ENCODE results near the gene CSF1R. TPM values are rescaled to one million over a fixed set of nuclear protein-coding genes. Genes with fewer than 3 reads are reported as not detected.

The CSF1R gene
- total RNA-seq, 1 donor from 2014 or later: 0.65 TPM

DNA sequence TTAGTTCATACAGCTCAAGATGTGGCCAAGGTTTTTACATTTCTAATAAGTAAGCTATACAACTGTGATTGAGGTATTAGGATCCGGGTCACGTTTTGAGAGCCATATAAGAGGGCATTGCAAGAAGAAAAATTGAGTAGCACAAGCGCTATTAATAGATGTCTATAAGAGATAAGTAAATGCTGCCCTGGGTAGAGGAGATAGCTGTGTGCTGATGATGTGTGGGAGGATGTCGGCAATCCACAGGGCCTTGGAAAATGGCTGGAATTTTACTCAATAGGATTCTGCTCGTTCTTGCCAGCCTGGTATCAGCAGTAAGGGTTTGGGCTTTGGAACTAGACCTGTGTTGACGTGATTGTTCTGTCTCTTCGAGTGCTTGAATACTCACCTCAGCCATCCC, 41.6 kb downstream of the CSF1R start:
- Mint-ChIP-seq H3K4me1 (ENCODE audit: low read depth) (peaks cover 40% of the 10 kb centered on the region), H3K27me3 (ENCODE audit: low read depth) (no peaks in the 10 kb centered on the region), H3K9me3 (ENCODE audit: low read depth) (no peaks in the 10 kb centered on the region), H3K27ac (ENCODE audit: unreplicated experiment) (peak overlapping the region; percentile 87), H3K4me3 (ENCODE audit: unreplicated experiment) (no peak overlapping the region), H3K36me3 (ENCODE audit: low read depth) (peaks cover 43% of the 10 kb centered on the region)
- TF ChIP-seq, protein P1, sequence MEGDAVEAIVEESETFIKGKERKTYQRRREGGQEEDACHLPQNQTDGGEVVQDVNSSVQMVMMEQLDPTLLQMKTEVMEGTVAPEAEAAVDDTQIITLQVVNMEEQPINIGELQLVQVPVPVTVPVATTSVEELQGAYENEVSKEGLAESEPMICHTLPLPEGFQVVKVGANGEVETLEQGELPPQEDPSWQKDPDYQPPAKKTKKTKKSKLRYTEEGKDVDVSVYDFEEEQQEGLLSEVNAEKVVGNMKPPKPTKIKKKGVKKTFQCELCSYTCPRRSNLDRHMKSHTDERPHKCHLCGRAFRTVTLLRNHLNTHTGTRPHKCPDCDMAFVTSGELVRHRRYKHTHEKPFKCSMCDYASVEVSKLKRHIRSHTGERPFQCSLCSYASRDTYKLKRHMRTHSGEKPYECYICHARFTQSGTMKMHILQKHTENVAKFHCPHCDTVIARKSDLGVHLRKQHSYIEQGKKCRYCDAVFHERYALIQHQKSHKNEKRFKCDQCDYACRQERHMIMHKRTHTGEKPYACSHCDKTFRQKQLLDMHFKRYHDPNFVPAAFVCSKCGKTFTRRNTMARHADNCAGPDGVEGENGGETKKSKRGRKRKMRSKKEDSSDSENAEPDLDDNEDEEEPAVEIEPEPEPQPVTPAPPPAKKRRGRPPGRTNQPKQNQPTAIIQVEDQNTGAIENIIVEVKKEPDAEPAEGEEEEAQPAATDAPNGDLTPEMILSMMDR (IDR thresholded peaks at IDR 0.05): no peak
- DNase-seq (ENCODE audit: low spot score): no peak

GRCh38 chr5:150044329-150044681, 42.0 kb downstream of the CSF1R start:
- no peak for DNase-seq (ENCODE audit: low spot score)
- H3K27ac Mint-ChIP-seq (ENCODE audit: unreplicated experiment): peak overlapping the region; percentile 87
- no peak overlapping the region for H3K4me3 Mint-ChIP-seq (ENCODE audit: unreplicated experiment)
- H3K9me3 Mint-ChIP-seq (ENCODE audit: low read depth): no peaks in the 10 kb centered on the region
- peaks cover 42% of the 10 kb centered on the region for H3K36me3 Mint-ChIP-seq (ENCODE audit: low read depth)
- no peaks in the 10 kb centered on the region for H3K27me3 Mint-ChIP-seq (ENCODE audit: low read depth)
- peaks cover 35% of the 10 kb centered on the region for H3K4me1 Mint-ChIP-seq (ENCODE audit: low read depth)
- TF ChIP-seq, protein P1 (IDR thresholded peaks at IDR 0.05): no peak

GRCh38 chr5:150043657-150044328, 42.6 kb downstream of the CSF1R start:
- peak overlapping the region; percentile 87 for H3K27ac Mint-ChIP-seq (ENCODE audit: unreplicated experiment)
- no peaks in the 10 kb centered on the region for H3K9me3 Mint-ChIP-seq (ENCODE audit: low read depth)
- peaks cover 36% of the 10 kb centered on the region for H3K36me3 Mint-ChIP-seq (ENCODE audit: low read depth)
- DNase-seq (ENCODE audit: low spot score): no peak
- TF ChIP-seq, protein P1 (IDR thresholded peaks at IDR 0.05): no peak
- H3K27me3 Mint-ChIP-seq (ENCODE audit: low read depth): no peaks in the 10 kb centered on the region
- H3K4me1 Mint-ChIP-seq (ENCODE audit: low read depth): peaks cover 38% of the 10 kb centered on the region
- no peak overlapping the region for H3K4me3 Mint-ChIP-seq (ENCODE audit: unreplicated experiment)

DNA sequence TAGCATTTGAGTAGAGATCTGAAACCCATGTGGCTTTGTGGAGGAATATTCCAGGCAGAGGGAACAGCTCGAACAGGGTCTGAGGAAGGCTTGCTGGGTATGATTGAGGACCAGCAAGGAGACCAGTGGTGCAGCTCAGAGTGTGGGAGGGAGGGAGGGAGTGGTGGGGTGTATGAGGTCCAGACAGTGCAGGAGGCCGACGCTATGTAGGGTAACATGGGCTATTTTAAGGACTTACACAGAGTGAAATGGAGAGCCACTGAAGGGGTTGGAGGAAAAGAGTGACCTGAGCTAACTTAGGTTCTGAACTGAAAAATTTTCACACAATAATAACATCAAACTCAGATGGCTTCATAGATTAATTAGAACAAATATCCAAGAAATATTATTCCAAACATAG, 43.9 kb downstream of the CSF1R start:
- peaks cover 41% of the 10 kb centered on the region for H3K36me3 Mint-ChIP-seq (ENCODE audit: low read depth)
- no peaks in the 10 kb centered on the region for H3K27me3 Mint-ChIP-seq (ENCODE audit: low read depth)
- no peak overlapping the region for H3K4me3 Mint-ChIP-seq (ENCODE audit: unreplicated experiment)
- H3K9me3 Mint-ChIP-seq (ENCODE audit: low read depth): no peaks in the 10 kb centered on the region
- H3K4me1 Mint-ChIP-seq (ENCODE audit: low read depth): peaks cover 49% of the 10 kb centered on the region
- TF ChIP-seq, protein P1 (IDR thresholded peaks at IDR 0.05): no peak
- DNase-seq (ENCODE audit: low spot score): no peak
- H3K27ac Mint-ChIP-seq (ENCODE audit: unreplicated experiment): peak overlapping the region; percentile 65

DNA sequence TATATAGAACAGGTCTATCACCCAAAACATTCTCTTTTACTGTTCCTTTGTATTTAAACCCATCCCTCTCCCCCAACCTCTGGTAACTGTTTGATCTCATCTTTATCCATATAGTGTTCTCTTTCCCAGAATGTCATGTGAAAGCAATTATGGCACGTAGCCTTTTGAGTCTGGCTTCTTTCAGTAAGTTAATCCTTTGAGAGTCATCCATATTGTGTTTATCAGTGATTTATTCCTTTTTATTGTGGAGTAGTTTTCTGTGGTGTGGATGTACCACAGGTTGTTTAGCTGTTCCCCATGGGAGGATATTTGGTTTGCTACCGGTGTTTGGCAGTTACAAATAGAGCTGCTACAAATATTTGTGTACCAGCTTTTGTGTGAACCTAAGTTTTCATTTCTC, 47.8 kb downstream of the CSF1R start:
- peaks cover 65% of the 10 kb centered on the region for H3K4me1 Mint-ChIP-seq (ENCODE audit: low read depth)
- H3K9me3 Mint-ChIP-seq (ENCODE audit: low read depth): no peaks in the 10 kb centered on the region
- H3K4me3 Mint-ChIP-seq (ENCODE audit: unreplicated experiment): no peak overlapping the region
- no peaks in the 10 kb centered on the region for H3K27me3 Mint-ChIP-seq (ENCODE audit: low read depth)
- H3K27ac Mint-ChIP-seq (ENCODE audit: unreplicated experiment): no peak overlapping the region
- TF ChIP-seq, protein P1 (IDR thresholded peaks at IDR 0.05): no peak
- H3K36me3 Mint-ChIP-seq (ENCODE audit: low read depth): peaks cover 54% of the 10 kb centered on the region
- DNase-seq (ENCODE audit: low spot score): no peak
